Spinal cord (tissue), 10 donors: ENCODE data around the gene ARHGAP12. TPM values are rescaled to one million over a fixed set of nuclear protein-coding genes. Genes with fewer than 3 reads are reported as not detected.
A peak's percentile ranks its signal among the peaks of the same experiment; 100 is the strongest.

ENCODE experiments used
- DNase-seq, 6 donors: peaks; one replicate each; pipeline versions ENCODE4 v3.0.0 to v3.0.0-alpha.2; 2013 to 2015; ENCODE audit warnings: low spot score in 6 of 6, low read depth in 4 of 6
- H3K27ac ChIP-seq: one replicate; pipeline ENCODE4 v1.5.1; 2013; ENCODE audit warnings: low read depth, low read length, control low read depth
- H3K27me3 ChIP-seq: one replicate; pipeline ENCODE4 v1.6.1; 2013; ENCODE audit warnings: low read length; ENCODE audit not compliant: control insufficient read depth, insufficient read depth
- H3K36me3 ChIP-seq: one replicate; pipeline ENCODE4 v1.6.1; 2013; ENCODE audit warnings: low read length; ENCODE audit not compliant: control insufficient read depth, insufficient read depth
- H3K4me1 ChIP-seq: one replicate; pipeline ENCODE4 v1.6.1; 2013; ENCODE audit warnings: low read length; ENCODE audit not compliant: control insufficient read depth, insufficient read depth
- H3K4me3 ChIP-seq: one replicate; pipeline ENCODE4 v1.5.1; 2013; ENCODE audit warnings: low read depth, low read length, control low read depth
- H3K9me3 ChIP-seq: one replicate; pipeline ENCODE4 v1.6.1; 2013; ENCODE audit warnings: low read length; ENCODE audit not compliant: control insufficient read depth, insufficient read depth
- WGBS: methylation state at CpG from one replicate; pipeline ENCODE4 v1.1.5; 2013; ENCODE audit warnings: missing lambda C conversion rate; ENCODE audit not compliant: insufficient coverage; 5-methylcytosine and 5-hydroxymethylcytosine counted together
- polyA plus RNA-seq, 2 donors: library from polyadenylated mRNA; unstranded; fragments of 120-200 nt; gene quantifications; one replicate each; pipeline ENCODE4 v1.2.1, GENCODE V29; 2013; ENCODE audit not compliant: insufficient read length in 2 of 2
- total RNA-seq, 2 donors: library from RNA; depleted of rRNA in 1 of 2; stranded (reverse); fragments of 120-200 nt in 1 of 2; fragments of >200 nt in 1 of 2; gene quantifications; one replicate each; pipeline versions ENCODE4 v1.2.3 to v1.2.4, GENCODE V29; 2013 to 2014
- donor health status: healthy.

ARHGAP12 gene
- total and polyA plus RNA-seq, 4 donors = 40.0 to 87.2 (median 53.0) TPM

DNA sequence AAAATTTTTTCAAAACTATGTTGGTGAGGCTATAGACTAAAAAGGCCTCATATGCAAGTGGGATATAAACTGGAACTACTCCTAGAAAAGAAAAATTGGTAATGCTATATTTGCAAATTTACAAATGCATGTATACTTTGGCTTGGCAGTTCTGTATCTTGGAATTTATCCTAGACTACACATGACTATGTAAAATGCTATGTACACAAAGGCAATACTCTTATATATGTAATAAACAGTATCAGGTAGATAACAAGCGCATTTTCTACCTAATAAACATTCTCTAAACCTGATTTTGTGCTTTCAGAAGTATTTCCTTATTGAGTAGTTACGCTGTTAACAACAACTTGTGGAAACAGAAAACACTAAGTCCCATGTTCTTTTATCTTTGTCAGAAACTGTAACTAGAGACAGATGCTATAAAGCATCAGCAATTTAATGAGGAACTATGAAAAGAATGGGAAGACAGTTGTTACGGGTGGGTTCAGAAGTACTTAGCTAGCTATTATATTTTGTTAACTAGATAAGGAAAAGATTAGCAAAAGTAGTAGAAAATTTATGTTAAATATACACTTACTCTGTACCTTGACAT, 107.8 kb downstream of the ARHGAP12 start:
- Histone ChIP-seq H3K9me3 (no peaks in the 10 kb centered on the region), H3K27me3 (no peaks in the 10 kb centered on the region), H3K4me1 (no peaks in the 10 kb centered on the region), H3K27ac (no peak overlapping the region), H3K36me3 (no peaks in the 10 kb centered on the region), H3K4me3 (no peak overlapping the region)
- no CpG with 5 or more reads among the region's 3 CpGs for WGBS
- peak in 1 of 6 donors; percentile 36 for DNase-seq

DNA sequence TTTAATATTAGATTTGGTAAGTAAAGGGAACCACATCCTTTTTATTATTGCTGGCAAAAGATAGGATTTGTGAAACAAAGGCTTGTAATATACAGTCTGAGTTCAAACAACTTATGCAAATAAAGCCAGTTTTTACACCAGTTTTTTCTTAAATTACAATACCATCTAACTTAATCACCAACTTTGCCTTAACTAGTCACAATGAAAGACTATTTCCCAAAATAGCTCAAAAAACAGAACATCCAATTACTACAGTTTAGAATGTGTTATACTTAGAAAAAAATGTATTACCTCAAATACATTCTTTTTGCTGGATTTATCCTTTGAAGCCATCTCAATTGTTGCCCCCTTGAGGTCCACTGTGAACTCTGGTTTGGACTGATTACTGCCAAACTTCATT, 108.5 kb downstream of the ARHGAP12 start:
- H3K4me3 ChIP-seq = no peak overlapping the region
- DNase-seq = no peak
- H3K27me3 ChIP-seq = no peaks in the 10 kb centered on the region
- H3K9me3 ChIP-seq = no peaks in the 10 kb centered on the region
- no peak overlapping the region for H3K27ac ChIP-seq
- H3K36me3 ChIP-seq = no peaks in the 10 kb centered on the region
- H3K4me1 ChIP-seq = no peaks in the 10 kb centered on the region

GRCh38 chr10:31819391-31819820, 109.2 kb downstream of the ARHGAP12 start:
- peaks cover 2% of the 10 kb centered on the region for H3K36me3 ChIP-seq
- DNase-seq = peak in 1 of 6 donors; percentile 49
- H3K27ac ChIP-seq = no peak overlapping the region
- no peaks in the 10 kb centered on the region for H3K9me3 ChIP-seq
- H3K4me3 ChIP-seq = no peak overlapping the region
- no peaks in the 10 kb centered on the region for H3K27me3 ChIP-seq
- no peaks in the 10 kb centered on the region for H3K4me1 ChIP-seq
- 77% methylated on average over 2 of the region's 3 CpGs for WGBS

- Histone ChIP-seq H3K4me1 (no peaks in the 10 kb centered on the region), H3K4me3 (no peak overlapping the region), H3K9me3 (no peaks in the 10 kb centered on the region), H3K27ac (no peak overlapping the region), H3K27me3 (no peaks in the 10 kb centered on the region), H3K36me3 (peaks cover 2% of the 10 kb centered on the region)
- whole genome bisulfite sequencing = 63% methylated on average over 1 of the region's 2 CpGs
- DNase-seq = no peak
These were observed 112.3 kb downstream of the ARHGAP12 start for GRCh38 chr10:31816318-31816717.

GRCh38 chr10:31808258-31809218, 120.1 kb downstream of the ARHGAP12 start:
- no peaks in the 10 kb centered on the region for H3K36me3 ChIP-seq
- H3K27me3 ChIP-seq = no peaks in the 10 kb centered on the region
- peaks cover 6% of the 10 kb centered on the region for H3K4me1 ChIP-seq
- 29% methylated on average over 1 of the region's 6 CpGs for WGBS
- peak overlapping the region; percentile 24 for H3K4me3 ChIP-seq
- DNase-seq = peak; percentile 56 to 93 (median 66)
- H3K9me3 ChIP-seq = no peaks in the 10 kb centered on the region
- peak overlapping the region; percentile 73 for H3K27ac ChIP-seq

DNA sequence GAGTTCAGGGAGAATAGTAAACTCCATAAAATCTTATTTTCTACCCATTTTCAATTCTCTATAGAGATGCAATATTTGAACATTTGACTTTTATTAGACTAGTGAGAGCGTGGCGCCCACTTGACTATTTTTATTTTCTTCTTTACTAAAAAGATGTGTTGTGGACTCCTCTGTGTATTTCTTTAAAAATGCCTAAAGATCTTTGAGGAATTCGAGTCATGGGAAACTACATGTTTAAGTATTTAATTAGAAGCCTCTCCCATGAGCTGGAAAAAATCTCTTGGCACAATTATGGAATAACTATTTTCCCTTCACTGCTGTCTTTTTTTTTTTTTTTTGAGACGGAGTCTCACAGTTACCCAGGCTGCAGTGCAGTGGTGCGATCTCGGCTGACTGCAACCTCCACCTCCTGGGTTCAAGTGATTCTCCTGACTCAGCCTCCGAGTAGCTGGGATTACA, 124.2 kb downstream of the ARHGAP12 start:
- Histone ChIP-seq H3K27me3 (no peaks in the 10 kb centered on the region), H3K4me3 (no peak overlapping the region), H3K9me3 (no peaks in the 10 kb centered on the region), H3K4me1 (peaks cover 6% of the 10 kb centered on the region), H3K36me3 (no peaks in the 10 kb centered on the region), H3K27ac (peak overlapping the region; percentile 65)
- WGBS = 0% methylated on average over 1 of the region's 7 CpGs
- peak in 2 of 6 donors; percentile 46 to 83 for DNase-seq

DNA sequence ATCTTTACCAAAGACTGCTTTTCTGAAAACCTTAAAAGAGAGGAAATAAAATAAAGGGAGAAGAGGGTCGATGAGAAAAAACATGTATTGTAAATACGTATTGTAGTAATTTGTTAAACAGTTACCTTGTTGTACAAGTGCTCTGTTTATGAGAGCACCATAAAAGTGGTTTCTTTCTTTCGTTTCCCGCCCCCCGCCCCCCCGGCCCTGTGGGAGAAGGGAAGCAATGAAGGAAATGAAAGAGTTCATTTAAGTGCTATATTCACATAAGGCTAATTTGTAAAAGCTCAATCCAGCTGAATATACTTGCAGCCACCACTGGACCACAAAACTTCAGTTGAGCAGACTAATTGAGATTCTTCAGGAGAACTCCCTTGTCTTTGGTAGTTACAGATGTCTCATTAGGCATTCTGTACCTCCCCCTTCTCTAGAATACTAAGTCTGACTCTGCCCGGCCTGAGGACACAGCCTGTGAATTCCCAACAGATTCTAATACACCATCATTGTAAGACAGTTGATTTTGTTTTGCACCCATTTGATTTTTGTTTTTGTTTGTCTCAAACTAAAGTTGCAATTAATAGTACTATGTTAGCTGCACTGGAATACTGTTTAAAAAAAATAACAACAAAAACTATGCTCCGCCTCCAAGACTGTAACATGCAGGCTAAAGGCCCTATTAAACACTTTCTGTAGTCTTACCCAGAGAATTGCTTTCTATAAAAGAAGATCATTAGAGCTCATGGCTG, 124.9 kb downstream of the ARHGAP12 start:
- 28% methylated on average over 2 of the region's 8 CpGs for WGBS
- Histone ChIP-seq H3K27me3 (no peaks in the 10 kb centered on the region), H3K27ac (peak overlapping the region; percentile 65), H3K9me3 (no peaks in the 10 kb centered on the region), H3K4me3 (no peak overlapping the region), H3K36me3 (no peaks in the 10 kb centered on the region), H3K4me1 (peaks cover 6% of the 10 kb centered on the region)
- DNase-seq = peak; percentile 51 to 90 (median 60)

DNA sequence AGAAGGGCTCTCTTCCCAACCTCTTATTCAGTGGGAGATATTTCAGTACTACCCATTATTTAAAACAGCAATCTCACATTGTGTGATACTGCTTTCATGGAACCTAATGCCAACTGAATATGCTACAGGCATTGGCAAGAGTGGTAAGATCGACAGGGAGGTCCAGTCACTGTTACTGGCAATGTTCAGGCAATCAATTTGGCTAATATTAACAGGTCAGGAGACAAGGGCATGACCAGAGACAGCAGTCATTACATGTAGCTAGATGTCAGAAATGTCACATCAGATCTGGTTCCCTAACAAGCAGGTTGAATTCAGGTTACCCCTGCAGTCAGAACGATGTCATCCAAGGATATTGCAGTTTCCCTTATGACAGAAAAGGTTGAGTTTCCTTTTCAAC, 129.4 kb downstream of the ARHGAP12 start:
- no peaks in the 10 kb centered on the region for H3K4me1 ChIP-seq
- no peaks in the 10 kb centered on the region for H3K36me3 ChIP-seq
- DNase-seq = no peak
- whole genome bisulfite sequencing = 94% methylated on average over 2 of the region's 2 CpGs
- no peak overlapping the region for H3K27ac ChIP-seq
- H3K27me3 ChIP-seq = no peaks in the 10 kb centered on the region
- H3K4me3 ChIP-seq = no peak overlapping the region
- no peaks in the 10 kb centered on the region for H3K9me3 ChIP-seq

- no peak overlapping the region for H3K4me3 ChIP-seq
- peaks cover 2% of the 10 kb centered on the region for H3K9me3 ChIP-seq
- no peaks in the 10 kb centered on the region for H3K4me1 ChIP-seq
- H3K36me3 ChIP-seq = no peaks in the 10 kb centered on the region
- no peak for DNase-seq
- no peak overlapping the region for H3K27ac ChIP-seq
- WGBS = no CpG with 5 or more reads among the region's 1 CpG
- no peaks in the 10 kb centered on the region for H3K27me3 ChIP-seq
These were observed 135.9 kb downstream of the ARHGAP12 start for GRCh38 chr10:31792745-31793144.
